A549 treated with dexamethasone at 1 μM for 4 hours (cell line): ENCODE results near the gene PRKD3. TPM values are rescaled to one million over a fixed set of nuclear protein-coding genes. Genes with fewer than 3 reads are reported as not detected.

Experiments used
- total RNA-seq: library from RNA; stranded (reverse); fragments of 200-300 nt; extraction: Qiagen RNA extraction; gene quantifications from 5 replicates; pipeline ENCODE4 v1.2.3, GENCODE V29; 2022

The PRKD3 gene
- 9.5 to 17.0 TPM (median 14.7 TPM) in 5 replicates for total RNA-seq

DNA sequence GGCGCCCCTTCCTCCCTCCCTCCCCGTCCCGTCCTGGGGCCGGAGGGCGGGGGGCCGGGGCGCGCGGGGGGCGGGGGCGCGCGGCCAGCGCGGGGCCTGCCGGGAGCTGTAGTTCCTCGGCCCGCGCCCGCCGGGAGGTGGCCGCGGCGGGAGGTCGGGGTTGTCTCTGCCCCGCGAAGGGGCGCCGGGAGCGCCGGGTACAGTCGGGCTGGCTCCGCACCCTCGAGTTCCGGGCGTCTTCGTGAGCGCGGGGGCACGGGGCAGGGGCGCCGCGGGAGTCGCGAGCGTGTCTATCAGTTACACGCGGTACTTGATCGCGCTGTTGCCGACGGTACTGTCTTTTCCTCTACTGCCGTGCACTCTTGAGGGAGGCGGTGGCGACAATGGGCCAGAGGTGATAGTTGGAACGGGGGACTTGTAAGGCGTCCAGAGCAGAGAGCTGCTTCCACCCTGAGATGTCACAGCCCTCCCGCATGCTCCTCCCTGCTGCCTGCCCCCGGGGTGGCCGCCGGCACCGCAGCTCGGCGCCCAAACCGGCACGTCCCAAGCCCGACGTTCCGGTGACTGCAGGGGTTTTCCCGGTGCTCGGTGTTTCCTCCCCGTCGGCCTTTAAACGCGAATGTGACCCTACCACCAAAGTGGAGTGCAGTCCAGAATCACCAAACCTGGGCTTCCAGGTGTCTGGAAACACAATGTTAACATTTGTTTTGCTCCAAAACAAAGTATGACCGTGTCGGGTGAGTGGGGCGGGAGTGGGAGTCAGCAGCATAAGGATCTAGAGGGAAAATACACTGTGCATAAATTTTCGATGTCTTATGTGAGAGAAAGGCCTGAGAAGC, at the start of gene PRKD3:
TSS of gene PRKD3 (minus strand) at position 48 of the 839 bp plus-strand sequence. CDS start 8,309 bp downstream, outside the sequence.

DNA sequence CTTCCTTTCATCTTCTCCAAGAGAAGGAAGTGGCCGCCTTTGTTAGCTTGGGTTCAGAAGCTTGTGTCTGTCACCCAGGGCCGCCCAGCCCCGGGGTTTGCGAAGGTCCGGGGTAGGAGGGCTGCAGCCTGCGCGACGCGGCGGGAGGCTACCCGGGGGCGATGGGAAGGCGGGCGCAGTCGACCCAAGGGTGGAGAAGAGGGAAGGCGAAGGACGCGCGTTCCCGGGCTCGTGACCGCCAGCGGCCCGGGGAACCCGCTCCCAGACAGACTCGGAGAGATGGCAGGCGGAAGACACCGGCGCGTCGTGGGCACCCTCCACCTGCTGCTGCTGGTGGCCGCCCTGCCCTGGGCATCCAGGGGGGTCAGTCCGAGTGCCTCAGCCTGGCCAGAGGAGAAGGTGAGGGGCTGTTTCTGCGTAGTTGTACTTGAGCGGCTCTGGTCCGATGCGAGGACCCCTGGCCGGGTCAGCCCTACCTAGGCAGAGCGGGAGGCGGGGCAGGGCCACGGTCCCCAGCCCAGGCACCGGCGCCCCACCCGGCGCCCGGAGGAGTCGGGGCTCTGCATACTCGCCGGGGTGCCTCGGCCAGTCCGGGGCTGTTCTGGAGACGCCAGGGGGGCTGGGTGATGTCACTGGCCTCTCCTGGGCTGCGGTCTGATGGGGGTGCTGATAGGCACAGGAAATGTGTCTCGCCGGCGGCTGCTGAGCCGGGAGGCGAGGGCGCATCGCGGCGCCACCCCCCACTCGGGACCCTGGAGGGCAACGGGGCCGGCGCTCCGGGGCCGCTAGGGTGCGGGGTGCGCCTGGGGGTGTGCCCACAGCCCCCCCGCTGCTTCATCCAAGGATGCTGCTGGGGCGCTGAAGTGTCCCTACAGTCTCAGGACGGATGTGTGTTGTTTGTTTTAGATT, 20.1 kb upstream of the PRKD3 start, which contains the start of gene QPCT:
TSS of gene QPCT (plus strand) at position 178 of the 909 bp plus-strand sequence. CDS start at position 280, 102 bp downstream.

Other genes with a start within 250 kb of the PRKD3 start
- 4.8 to 8.7 TPM (median 7.2 TPM) in 5 replicates for gene HEATR5B, start 240.5 kb downstream of the PRKD3 start, total RNA-seq
- 9.0 to 12.0 TPM (median 11.0 TPM) in 5 replicates for gene GPATCH11, start 240.3 kb downstream of the PRKD3 start, total RNA-seq
- gene EIF2AK2, start 167.9 kb downstream of the PRKD3 start, total RNA-seq = 19.8 to 29.5 TPM (median 27.2 TPM) in 5 replicates
- not detected in 5 replicates for gene SULT6B1, start 136.2 kb downstream of the PRKD3 start, total RNA-seq
- gene CEBPZOS, start 128.3 kb downstream of the PRKD3 start, total RNA-seq = 40.0 to 46.0 TPM (median 41.6 TPM) in 5 replicates
- gene CEBPZ, start 93.2 kb downstream of the PRKD3 start, total RNA-seq = 66.5 to 83.0 TPM (median 68.5 TPM) in 5 replicates
- 15.0 to 20.9 TPM (median 17.2 TPM) in 5 replicates for gene NDUFAF7, start 93.2 kb downstream of the PRKD3 start, total RNA-seq
- 20.1 to 22.8 TPM (median 21.9 TPM) in 5 replicates for gene QPCT, start 19.8 kb upstream of the PRKD3 start, total RNA-seq